T-helper 2 cell treated with Interferon-gamma antibody and Interleukin-4, amounts not matched to agents 5 μg/mL and 100 μg/mL, for 36 hours (primary cell): ENCODE measurements around the gene LIMS2.

Source experiments
- DNase-seq: peaks from one replicate; pipeline ENCODE4 v3.0.0; 2021; ENCODE audit warnings: low spot score
- H3K27ac Mint-ChIP-seq: one replicate; pipeline ENCODE4 v1.8.0; 2021; ENCODE audit warnings: mild to moderate bottlenecking, mixed read lengths
- H3K27me3 Mint-ChIP-seq: one replicate; pipeline ENCODE4 v1.8.0; 2021; ENCODE audit warnings: low read depth, mixed read lengths
- H3K36me3 Mint-ChIP-seq: one replicate; pipeline ENCODE4 v1.8.0; 2021; ENCODE audit warnings: low read depth, mixed read lengths
- H3K4me1 Mint-ChIP-seq: one replicate; pipeline ENCODE4 v1.8.0; 2021; ENCODE audit warnings: low read depth, mixed read lengths
- H3K4me3 Mint-ChIP-seq: one replicate; pipeline ENCODE4 v1.8.0; 2022; ENCODE audit warnings: mild to moderate bottlenecking, moderate library complexity, mixed read lengths
- H3K9me3 Mint-ChIP-seq: one replicate; pipeline ENCODE4 v1.8.0; 2021; ENCODE audit warnings: mixed read lengths

LIMS2 gene, protein sequence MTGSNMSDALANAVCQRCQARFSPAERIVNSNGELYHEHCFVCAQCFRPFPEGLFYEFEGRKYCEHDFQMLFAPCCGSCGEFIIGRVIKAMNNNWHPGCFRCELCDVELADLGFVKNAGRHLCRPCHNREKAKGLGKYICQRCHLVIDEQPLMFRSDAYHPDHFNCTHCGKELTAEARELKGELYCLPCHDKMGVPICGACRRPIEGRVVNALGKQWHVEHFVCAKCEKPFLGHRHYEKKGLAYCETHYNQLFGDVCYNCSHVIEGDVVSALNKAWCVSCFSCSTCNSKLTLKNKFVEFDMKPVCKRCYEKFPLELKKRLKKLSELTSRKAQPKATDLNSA

DNA sequence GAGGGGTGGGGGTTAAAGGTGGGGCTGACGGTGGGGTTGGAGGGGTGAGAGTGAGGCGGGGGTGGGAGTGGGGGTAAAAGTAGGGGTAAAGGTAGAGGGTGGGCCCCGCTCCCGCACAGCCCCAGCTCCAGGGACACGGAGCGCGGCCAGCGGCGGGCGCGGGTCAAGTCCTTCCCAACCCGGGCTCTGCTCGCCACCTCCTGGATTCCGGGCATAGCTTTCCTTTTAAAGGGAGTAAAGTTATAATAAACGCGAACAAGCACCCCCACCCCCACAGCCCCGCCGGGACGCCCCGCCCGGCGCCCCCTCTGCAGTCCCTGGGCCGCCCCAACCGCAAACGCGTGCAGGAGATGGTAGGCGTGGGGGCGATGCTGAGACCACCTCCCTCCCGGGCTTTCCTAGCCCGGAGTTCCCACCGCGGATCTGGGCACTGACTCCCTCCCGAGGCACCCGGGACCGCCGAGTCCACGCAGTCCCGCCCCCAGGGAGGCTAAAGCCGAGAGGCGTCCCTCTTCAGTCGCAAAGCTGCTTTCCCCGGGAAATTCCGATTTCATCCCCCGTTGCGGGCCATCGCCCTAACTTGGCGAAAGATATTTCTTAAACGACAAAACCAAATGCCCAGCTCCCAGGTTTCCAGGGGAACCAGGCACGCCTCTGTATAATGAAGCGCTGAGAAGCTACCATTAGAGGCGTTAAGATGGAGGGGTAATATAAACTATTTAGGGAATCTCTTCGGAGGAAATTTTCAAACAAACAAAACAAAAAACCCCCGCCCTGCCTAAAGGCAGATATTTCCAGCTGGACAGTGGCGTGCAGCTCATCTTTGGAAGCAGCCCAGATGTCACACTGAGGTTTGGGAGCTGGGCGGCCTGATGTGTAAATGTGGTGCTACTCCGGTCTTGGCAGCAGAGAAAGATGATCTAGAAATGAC, at the start of gene LIMS2:
Gene LIMS2, minus strand, starts transcription at position 200 of the 931 bp plus-strand sequence. CDS start 506 bp downstream, outside the sequence.
- Mint-ChIP-seq H3K27me3 (peaks cover 64% of the 10 kb centered on the region), H3K9me3 (no peaks in the 10 kb centered on the region), H3K4me1 (peaks cover 3% of the 10 kb centered on the region), H3K36me3 (no peaks in the 10 kb centered on the region), H3K27ac (no peak within 1 kb of the TSS), H3K4me3 (peak within 1 kb of the TSS; percentile 73)
- no peak for DNase-seq

DNA sequence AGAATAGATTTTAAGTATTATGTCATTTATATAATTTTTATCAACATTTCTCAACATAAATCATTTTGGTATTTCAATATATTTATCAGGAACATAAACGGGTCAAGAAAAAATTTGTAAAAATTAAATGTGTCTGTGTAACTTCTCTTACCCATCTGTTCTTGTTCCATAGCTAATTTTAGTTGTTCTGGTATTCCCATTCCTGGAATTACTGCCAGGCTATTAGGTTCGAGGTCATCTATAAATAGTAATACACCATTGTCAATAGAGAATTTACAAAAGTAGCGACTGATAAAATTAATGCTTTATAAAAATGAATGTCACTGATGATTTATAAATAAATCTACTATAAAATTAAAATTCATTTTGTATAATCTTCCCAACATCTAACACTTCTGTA, 47.5 kb upstream of the LIMS2 start:
- H3K4me1 Mint-ChIP-seq, result peaks cover 1% of the 10 kb centered on the region
- no peak for DNase-seq
- H3K27ac Mint-ChIP-seq, result no peak overlapping the region
- no peaks in the 10 kb centered on the region for H3K9me3 Mint-ChIP-seq
- H3K27me3 Mint-ChIP-seq, result no peaks in the 10 kb centered on the region
- H3K36me3 Mint-ChIP-seq, result peaks cover 34% of the 10 kb centered on the region
- H3K4me3 Mint-ChIP-seq, result no peak overlapping the region

DNA sequence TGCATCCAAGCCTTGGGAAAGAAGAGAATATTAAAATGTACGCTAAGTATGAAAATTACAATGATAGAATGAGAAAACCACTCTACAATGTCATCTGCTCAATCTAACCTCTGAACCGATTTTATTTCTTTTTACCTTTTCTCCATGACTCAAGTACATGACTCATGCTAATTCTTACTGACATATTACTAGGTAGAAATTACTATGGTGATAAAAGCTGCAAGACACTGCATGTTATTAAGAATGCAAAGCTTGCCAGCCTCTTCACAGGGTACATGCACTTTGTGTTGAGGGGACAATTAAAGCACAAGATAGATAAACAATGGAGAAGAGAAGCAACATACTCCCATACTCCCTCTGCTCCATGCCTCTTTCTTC, 46.6 kb upstream of the LIMS2 start:
- H3K27me3 Mint-ChIP-seq, result no peaks in the 10 kb centered on the region
- H3K27ac Mint-ChIP-seq, result no peak overlapping the region
- H3K4me3 Mint-ChIP-seq, result no peak overlapping the region
- DNase-seq, result no peak
- H3K9me3 Mint-ChIP-seq, result no peaks in the 10 kb centered on the region
- H3K4me1 Mint-ChIP-seq, result no peaks in the 10 kb centered on the region
- peaks cover 34% of the 10 kb centered on the region for H3K36me3 Mint-ChIP-seq

DNA sequence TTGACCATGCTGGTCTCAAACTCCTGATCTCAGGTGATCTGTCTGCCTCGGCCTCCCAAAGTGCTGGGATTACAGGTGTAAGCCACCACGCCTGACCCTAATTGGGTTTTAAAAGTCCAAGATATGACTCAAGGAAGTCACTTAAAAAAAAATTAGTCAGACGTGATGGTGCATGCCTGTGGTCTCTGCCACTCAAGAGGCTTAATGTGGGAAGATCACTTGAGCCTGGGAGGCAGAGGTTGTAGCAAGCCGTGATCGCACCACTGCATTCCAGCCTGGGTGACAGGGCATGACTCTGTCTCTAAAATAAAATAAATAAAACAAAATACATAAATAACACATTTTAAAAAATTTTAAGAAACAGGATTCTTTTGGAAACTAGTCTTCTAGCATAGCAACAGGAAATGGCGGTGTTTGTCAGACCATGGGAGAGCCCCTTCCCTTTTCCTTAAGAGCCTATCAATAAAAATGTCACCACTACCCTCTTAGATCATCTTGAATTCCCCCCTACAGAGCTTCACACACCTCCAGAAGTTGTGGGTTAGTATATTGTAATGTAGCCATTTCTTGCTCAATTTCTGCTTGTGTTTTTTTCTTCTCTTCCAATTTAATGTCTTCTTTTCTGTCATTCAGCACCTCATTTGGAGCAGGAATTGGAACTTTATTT, 46.1 kb upstream of the LIMS2 start:
- no peak for DNase-seq
- H3K4me1 Mint-ChIP-seq, result no peaks in the 10 kb centered on the region
- H3K4me3 Mint-ChIP-seq, result no peak overlapping the region
- peaks cover 39% of the 10 kb centered on the region for H3K36me3 Mint-ChIP-seq
- no peaks in the 10 kb centered on the region for H3K9me3 Mint-ChIP-seq
- no peak overlapping the region for H3K27ac Mint-ChIP-seq
- H3K27me3 Mint-ChIP-seq, result no peaks in the 10 kb centered on the region

DNA sequence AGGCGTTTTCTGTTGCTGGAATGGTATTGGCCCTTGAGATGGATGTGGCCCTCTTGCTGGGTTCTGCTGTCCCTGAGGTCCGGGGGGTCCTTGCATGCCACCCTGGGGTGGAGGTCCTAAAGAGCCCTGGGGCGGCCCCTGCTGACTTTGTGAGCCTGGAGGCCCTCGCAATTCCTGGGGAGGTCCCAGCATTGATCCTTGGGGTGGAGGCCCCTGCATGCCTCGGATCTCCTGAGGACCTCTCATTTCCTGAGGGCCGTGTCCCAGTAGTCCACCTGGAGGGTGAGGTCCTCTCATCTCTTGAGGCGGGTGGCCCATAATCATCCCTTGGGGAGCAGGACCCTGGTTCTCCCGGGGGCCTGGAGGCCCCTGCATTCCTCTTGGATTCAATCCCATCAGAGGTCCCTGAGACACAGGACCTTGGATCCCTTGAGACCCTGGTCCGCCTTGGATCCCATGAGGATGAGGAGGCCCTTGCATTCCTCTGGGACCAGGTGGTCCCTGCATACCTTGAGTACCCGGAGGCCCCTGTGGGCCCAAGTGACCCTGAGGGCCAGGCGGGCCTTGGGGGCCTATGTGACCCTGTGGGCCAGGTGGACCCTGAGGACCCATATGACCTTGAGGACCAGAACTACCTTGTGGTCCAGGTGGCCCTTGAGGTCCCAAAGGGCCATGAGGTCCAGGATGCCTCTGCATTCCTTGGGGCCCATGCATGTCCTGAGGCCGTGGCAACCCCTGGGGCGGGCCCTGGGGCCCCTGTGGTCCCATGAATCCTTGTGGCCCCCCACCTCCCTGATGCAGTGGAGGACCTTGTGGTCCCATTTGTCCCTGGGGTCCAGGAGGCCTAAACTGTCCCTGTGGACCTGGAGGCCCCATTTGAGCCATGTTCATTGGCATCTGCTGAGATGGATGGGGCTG, 44.2 kb upstream of the LIMS2 start:
- Mint-ChIP-seq H3K27me3 (no peaks in the 10 kb centered on the region), H3K4me3 (no peak overlapping the region), H3K9me3 (no peaks in the 10 kb centered on the region), H3K36me3 (peaks cover 42% of the 10 kb centered on the region), H3K27ac (no peak overlapping the region), H3K4me1 (no peaks in the 10 kb centered on the region)
- no peak for DNase-seq

DNA sequence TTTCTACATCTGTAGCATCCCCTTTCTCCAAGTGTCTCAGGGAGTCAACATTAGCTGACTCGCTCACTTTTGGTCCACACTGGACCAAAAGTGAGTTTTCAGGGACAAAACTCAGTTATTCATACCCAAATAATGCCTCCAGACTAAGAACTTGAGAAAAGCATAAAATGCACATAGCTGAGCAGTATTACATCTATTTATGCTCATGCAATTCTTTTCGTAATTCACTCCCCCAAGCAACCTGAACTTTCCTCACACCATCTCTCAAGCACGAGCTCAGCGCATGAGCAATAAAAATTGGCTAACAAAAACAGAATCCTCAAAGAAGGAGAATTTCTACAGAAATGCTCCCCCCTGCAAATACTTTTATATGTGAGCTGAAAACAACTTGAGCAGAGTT, 42.9 kb upstream of the LIMS2 start:
- Mint-ChIP-seq H3K27ac (no peak overlapping the region), H3K36me3 (peaks cover 40% of the 10 kb centered on the region), H3K4me3 (no peak overlapping the region), H3K9me3 (no peaks in the 10 kb centered on the region), H3K27me3 (no peaks in the 10 kb centered on the region), H3K4me1 (no peaks in the 10 kb centered on the region)
- DNase-seq, result no peak

DNA sequence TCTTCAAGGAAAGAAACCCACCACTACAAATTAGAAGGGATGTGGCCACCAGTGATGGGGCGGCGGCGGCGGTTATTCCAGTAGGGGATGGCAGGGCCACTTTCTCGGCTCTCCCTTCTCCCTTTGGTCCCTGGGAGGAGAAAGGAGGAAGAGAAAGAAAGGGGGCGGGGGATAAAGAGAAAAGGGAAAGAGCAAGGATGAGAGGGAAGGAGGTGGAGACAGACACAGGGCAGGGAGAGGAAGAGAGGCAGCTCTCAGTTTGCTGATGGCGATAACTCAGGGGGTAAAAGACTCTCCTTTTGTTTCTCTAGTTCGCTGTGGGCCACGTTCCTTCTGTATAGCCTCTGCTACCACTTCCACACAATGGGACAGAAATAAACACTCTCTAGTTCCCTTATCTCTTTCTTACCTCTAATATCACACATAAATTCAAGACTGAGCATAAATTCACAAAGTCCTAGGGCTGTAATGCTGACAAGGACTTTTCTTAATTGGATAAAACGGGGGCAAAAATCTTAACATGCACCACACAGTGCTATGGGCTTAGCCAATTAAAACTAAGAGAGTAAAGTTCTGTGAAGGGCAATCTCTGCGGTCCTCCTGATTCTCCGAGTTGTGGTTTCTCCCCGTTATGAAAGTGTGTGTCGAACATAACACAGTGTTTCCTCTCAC, 40.6 kb upstream of the LIMS2 start:
- no peak for DNase-seq
- H3K27ac Mint-ChIP-seq, result peak overlapping the region; percentile 49
- no peaks in the 10 kb centered on the region for H3K4me1 Mint-ChIP-seq
- no peak overlapping the region for H3K4me3 Mint-ChIP-seq
- no peaks in the 10 kb centered on the region for H3K9me3 Mint-ChIP-seq
- no peaks in the 10 kb centered on the region for H3K27me3 Mint-ChIP-seq
- H3K36me3 Mint-ChIP-seq, result peaks cover 24% of the 10 kb centered on the region

DNA sequence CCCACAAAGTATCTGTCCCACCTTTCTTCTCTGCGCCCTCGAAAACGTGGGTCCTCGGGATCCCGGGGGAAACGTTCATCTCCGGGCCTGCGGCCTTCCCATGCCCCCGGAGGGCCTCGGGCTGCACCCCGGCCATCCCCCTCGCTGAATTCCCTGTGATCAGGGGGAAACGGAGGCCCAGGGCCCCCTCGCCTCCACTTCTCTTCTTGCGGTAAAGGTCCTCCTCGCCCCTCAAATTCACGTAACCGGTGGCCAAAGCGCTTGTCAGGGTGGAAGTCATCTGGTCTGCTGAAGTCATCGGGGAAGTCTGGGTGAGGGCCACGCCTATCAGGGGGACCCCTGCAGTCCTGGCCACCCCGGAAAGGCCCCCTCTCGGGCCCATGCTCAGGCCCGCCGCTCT, 38.2 kb upstream of the LIMS2 start:
- H3K9me3 Mint-ChIP-seq, result no peaks in the 10 kb centered on the region
- H3K27me3 Mint-ChIP-seq, result no peaks in the 10 kb centered on the region
- H3K27ac Mint-ChIP-seq, result no peak overlapping the region
- no peaks in the 10 kb centered on the region for H3K4me1 Mint-ChIP-seq
- DNase-seq, result no peak
- no peak overlapping the region for H3K4me3 Mint-ChIP-seq
- peaks cover 25% of the 10 kb centered on the region for H3K36me3 Mint-ChIP-seq

DNA sequence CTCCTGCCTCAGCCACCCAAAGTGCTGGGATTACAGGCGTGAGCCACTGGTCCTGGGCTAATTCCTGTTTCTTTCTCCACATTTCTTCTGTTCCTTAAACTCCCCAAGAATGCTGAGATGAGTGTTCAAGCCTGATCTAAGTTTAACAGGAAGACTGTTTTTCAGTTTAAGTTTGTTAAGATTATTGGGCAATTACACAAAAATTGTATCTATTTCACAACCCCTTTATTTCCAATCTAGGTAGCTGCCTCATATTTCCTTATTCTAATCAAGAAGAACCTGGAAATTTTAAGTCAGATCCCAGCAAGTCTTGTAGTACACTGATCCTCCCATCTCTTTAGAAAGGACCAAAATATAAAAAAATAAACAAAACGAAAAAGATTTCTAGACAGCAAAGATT, 37.7 kb upstream of the LIMS2 start:
- peaks cover 24% of the 10 kb centered on the region for H3K36me3 Mint-ChIP-seq
- H3K4me3 Mint-ChIP-seq, result no peak overlapping the region
- H3K9me3 Mint-ChIP-seq, result no peaks in the 10 kb centered on the region
- no peak for DNase-seq
- H3K27me3 Mint-ChIP-seq, result no peaks in the 10 kb centered on the region
- no peak overlapping the region for H3K27ac Mint-ChIP-seq
- H3K4me1 Mint-ChIP-seq, result no peaks in the 10 kb centered on the region

DNA sequence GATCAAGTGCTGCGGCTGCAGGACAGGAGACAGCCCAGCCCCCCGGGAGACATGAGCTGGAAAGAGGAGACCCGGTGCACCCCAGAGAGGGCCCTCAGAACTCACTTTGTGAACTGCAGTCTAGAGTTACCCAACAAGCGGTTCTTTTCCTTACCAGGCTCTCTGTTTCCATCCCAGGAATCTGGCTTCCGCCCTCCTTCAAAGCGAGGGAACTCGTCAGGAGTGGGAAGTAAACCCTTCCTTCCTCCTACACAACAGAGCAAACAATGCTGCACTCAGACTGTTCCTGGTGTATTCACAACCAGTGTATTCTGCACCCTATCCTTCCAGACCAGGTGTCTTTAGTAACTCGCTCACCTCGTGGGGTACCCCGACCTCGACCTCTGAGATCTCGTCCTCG, 34.0 kb upstream of the LIMS2 start:
- Mint-ChIP-seq H3K4me1 (peaks cover 8% of the 10 kb centered on the region), H3K9me3 (no peaks in the 10 kb centered on the region), H3K27me3 (no peaks in the 10 kb centered on the region), H3K27ac (peak overlapping the region; percentile 15), H3K36me3 (peaks cover 43% of the 10 kb centered on the region), H3K4me3 (no peak overlapping the region)
- no peak for DNase-seq

DNA sequence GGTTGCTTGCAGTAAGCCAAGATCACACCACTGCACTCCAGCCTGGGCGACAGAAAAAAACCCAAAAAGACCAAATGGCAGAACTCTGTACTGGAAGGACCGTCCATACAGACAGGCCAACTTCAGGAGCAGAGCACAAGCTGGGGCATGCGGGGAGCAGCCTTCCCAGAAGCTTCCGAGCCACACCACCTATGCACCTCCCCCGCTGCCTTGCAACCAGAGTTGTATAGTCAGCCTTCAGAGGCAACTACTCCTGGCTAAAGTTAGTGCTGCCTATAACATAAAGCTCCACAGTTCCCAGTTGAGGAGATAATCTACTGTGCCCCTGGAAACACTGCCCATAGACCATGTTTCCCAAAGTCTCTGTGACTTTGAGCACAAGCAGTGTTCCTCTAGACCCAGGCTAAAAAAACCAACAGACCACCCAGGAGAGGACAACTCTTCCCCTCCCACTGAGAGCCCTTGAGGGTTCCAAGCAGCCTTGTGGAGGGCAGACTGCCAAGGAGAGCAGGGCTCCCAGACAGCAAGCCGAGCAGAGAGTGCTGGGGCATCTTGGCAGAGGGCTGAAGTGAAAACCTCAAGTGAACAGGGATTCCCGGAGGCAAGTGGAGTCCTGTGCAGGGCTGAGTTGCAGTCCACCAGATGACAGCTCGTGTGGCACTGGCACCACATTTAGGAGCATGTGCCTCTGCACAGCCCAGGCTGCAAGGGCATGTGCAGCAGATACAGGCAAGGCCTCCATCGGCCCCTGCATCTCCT, 32.7 kb upstream of the LIMS2 start:
- Mint-ChIP-seq H3K27ac (no peak overlapping the region), H3K36me3 (peaks cover 47% of the 10 kb centered on the region), H3K4me3 (no peak overlapping the region), H3K4me1 (peaks cover 13% of the 10 kb centered on the region), H3K9me3 (no peaks in the 10 kb centered on the region), H3K27me3 (no peaks in the 10 kb centered on the region)
- no peak for DNase-seq

DNA sequence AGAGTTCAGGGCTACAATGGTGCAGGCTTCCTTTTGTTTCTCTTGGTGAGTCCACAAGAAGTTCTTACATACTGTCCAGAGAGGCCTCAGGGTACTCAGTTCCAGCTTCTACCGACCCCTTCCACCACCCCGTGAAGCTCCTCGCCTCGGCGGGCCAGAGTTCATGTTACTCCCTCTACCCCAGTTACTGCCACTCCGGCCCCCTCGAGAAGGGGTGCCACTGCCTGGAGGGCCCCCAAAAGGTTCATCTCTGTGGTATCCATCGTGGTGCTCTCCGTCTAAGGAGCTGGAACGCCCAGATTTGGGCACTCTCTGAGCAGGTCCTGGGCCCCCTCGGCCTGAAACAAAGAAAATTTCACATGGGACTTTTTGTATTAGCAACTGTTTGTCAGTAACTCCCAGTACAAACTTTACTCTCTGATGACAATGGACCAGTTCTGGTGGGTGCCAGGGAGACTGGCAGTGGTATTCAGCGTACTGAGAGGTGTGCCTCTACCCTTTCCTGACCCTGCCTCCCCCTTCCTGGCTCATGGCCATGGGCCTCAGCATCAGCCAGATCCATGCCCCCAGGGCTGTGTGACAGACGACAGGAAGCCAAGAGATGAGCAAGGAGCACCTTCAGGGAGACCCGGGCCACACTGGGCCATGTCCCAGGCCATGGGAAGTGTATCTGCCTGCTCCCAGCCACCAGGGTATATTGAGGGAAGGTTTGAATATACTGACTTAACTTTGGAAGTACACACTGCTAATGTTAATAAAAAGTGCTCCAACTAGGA, 31.1 kb upstream of the LIMS2 start:
- Mint-ChIP-seq H3K4me3 (no peak overlapping the region), H3K27me3 (no peaks in the 10 kb centered on the region), H3K27ac (no peak overlapping the region), H3K36me3 (peaks cover 57% of the 10 kb centered on the region), H3K9me3 (no peaks in the 10 kb centered on the region), H3K4me1 (peaks cover 21% of the 10 kb centered on the region)
- DNase-seq, result no peak
